OCI-LY7 (cell line): ENCODE results near the gene PHKG2.

Source experiments
- CTCF ChIP-seq: fragments of 200-600 bp; sonication (generic); conservative IDR thresholded peaks from 2 replicates; pipeline ENCODE4 v1.5.1; 2014; ENCODE audit warnings: mild to moderate bottlenecking, antibody characterized with exemption, low read length, moderate library complexity, mixed read lengths
- EZH2phosphoT487 ChIP-seq: fragments of 200-600 bp; sonication (generic); IDR thresholded peaks from 2 replicates; pipeline ENCODE4 v1.6.1; 2018; ENCODE audit warnings: low read depth, borderline replicate concordance, mild to moderate bottlenecking, mixed run types, antibody characterized with exemption, low read length, moderate library complexity, mixed read lengths

- TF ChIP-seq CTCF (no peak), EZH2phosphoT487 (no peak)
Observed at GRCh38 chr16:30762991-30763725, 14.9 kb downstream of the PHKG2 start.
